NK-92 treated with Interleukin-12 subunit alpha and Interleukin-12 subunit beta, amount 100 ng/mL, for 24 hours (cell line): ENCODE results near the gene FEZF2.

Experiments used
- DNase-seq: peaks from one replicate; lab custom pipeline; 2025; lab: John Stamatoyannopoulos, UW

The FEZF2 gene

DNA sequence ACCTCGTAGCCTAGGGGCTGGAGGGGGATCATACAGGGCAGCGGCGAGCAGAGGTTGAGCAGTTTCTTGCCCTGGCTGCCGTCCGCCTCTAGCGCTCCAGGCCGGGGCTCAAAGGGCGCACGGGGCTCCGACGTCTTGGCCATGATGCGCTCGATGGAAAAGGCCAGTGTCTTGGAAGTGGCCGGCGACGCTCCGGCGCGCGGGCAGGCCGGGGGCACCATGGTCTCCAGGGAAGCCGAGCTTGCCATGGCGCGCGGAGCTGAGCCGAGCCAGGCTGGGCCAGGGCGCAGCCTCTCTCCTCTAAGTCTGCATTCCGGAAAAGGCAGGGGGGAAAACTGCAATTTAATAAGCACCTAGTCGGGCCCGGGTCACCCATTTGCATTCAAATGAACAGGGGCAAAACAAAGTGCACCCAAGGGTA is 719 bp downstream of the FEZF2 start:
- DNase-seq = no peak

DNA sequence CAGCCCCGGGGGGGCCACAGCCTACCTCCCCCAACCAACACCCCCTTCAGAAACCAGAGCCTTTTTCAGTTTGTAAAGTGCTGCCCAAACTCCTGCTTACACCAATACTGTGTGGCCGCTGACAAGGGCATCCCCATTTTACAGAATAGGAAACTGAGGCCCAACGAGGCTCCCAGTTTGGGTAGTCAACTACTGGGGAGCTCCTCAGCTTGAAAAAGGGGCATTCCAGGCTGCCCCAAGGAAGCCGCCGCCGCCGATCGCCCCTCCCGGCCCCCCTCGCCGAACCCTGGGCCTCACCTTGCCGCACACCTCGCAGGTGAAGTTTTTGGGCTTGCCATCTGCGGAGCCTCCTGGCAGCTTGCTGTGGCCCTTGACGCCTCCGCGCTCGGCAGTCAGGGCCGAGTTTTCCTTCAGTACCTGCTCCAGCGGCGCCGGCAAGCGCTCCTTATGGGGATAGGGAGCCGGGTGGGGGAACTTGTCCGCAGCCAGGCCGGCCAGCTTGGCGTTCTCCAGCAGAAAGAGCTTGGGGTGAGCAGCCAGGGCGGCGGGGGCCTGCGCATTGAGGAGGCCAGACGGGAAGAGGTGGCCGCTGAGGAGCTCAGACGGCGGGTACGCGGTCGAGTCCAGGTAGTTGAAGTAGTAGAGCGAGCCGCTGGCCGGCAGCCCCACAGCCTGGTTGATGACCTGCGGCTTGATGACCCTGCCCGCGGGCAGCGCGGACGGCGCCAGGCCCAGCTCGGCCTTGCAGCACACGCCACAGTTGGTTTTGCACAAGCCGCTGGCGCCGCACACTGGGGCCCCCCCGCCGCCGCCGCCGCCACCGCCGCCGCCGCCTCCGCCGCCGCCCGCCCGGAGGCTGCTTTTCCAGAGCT is 1.4 kb downstream of the FEZF2 start:
- no peak for DNase-seq

GRCh38 chr3:62370858-62371719 is 2.3 kb downstream of the FEZF2 start:
- DNase-seq = no peak

DNA sequence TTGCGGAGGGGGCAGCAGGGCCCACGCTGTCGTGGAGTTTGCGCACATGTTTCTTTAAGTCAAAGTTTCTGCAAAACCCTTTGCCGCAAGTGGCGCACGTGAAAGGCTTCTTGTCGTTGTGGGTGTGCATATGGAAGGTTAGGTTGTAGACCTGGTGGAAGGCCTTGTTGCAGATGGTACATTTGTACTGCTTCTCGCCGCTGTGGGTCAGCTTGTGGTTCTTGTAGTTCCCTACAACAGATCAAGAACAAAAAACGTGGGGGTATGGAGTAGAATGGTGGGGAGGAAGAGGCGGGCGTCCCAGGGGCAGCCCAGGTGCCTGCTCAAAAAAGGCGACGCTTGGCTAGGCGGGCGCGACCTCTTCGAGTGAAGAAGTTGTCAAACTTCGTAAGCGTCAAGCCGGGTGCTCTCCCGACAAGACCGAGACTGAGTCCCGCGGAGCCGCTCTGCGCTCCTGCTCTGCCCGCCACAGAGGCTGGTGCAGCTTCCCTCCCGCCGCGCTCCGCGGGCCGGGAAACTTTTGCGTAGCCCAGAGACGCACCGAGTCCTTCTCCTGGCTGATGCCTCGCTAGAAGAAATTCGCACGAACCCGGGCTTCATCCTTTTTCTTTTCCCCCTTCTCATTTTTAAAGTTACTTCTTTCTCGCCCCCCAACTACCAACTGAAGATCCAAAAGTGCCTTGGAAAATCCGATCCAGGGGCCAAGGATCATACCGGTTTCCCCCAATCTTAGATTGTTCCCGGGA is 3.1 kb downstream of the FEZF2 start:
- DNase-seq = no peak

GRCh38 chr3:62369476-62369743 is 3.9 kb downstream of the FEZF2 start:
- DNase-seq = no peak

DNA sequence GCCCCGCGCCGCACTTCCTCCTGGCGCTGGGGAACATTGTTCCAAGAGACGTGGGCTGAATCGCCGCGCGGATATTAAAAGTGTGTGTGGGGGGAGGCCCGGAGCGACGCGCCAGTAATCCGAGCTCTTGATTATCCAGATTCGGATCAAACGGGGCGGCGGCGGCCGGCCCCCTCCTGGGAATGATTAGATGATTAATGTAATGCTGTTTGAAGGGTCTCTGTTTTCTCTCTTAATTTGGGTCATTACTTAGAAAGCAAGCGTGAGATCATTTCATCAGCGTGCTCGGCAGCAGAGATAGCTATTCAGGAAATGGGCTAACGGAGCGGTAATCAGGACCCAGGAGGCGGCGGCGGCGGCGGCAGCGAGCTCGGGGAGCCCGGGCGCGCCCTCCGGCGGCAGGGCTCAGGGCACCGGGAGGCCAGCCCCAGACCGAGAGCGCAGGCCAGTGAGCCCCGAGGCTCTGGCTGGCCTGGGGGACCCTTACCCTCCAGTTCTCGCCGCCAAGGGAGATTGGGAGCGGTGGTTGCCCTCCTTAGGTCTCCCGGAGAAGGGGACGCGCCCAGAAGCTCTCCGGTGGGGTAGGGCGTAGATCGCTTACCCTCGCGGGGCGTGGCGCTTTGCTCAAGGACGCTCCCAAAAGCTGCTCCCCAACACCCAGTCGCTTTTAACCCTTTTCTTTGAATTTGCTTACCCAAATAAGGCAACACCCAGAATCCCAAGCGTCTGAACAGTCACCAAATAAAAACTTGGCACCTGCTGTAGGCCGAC is 4.5 kb downstream of the FEZF2 start:
- no peak for DNase-seq

- DNase-seq = no peak
These were observed 5.1 kb downstream of the FEZF2 start for GRCh38 chr3:62368290-62368704.

DNA sequence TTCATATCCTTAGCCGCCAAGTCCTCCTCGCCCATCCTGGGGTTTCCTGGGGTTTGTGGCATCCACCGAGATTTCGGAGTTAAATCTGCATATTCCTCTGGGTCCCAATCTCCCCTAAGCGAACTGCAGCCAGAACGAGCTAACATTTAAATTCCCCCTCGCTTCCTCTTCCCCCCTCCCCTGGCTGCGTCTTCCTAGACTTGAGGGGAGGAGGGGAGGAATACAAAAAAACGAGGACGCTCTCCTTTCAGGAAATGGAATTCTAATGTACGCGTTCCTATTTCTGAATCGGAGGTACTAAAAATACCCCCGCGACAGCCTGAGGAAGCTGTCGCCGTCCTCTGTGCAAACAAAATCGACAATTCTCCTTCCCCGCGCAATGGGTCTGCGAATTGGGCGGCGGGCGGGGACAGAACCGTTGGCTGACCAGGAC is 5.6 kb downstream of the FEZF2 start:
- no peak for DNase-seq

DNA sequence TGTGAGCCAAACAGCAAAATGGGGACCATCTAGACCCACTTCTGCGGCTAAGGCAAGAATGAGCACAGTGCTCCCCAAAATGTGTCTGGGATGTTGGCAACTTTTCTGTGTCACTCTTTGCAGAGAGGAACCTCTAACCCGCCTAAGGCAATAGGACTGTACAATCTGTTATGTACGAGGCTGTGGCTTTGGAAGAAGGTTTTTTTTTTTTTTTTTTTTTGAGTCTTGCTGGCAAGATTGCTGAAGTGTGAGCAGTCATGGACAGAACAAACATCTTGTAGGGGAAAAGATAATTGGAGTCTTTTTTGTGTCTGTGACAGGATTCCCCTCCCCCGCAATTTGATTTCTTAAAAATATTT is 7.2 kb downstream of the FEZF2 start:
- no peak for DNase-seq

- DNase-seq = no peak
These were observed 7.8 kb downstream of the FEZF2 start for GRCh38 chr3:62365391-62366125.

GRCh38 chr3:62364191-62364590 is 9.2 kb downstream of the FEZF2 start:
- no peak for DNase-seq

DNA sequence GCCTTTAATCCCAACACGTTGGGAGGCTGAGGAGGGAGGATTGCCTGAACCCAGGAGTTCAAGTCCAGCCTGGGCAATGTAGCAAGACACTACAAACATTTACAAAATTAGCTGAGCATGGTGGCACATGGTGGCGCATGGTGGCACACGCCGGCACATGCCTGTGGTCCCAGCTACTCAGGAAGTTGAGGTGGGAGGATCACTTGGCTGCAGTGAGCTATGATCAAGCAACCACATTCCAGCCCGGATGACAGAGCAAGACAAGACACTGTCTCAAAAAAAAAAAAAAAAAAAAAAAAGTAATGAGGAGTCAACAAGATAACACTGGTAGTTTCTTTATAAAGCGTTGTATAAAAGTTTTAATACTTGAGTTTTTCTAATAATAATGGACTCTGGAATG is 10.1 kb downstream of the FEZF2 start:
- no peak for DNase-seq

GRCh38 chr3:62361824-62362223 is 11.5 kb downstream of the FEZF2 start:
- DNase-seq = no peak

GRCh38 chr3:62361261-62361660 is 12.1 kb downstream of the FEZF2 start:
- DNase-seq = no peak

GRCh38 chr3:62359531-62359930 is 13.8 kb downstream of the FEZF2 start:
- DNase-seq = no peak

DNA sequence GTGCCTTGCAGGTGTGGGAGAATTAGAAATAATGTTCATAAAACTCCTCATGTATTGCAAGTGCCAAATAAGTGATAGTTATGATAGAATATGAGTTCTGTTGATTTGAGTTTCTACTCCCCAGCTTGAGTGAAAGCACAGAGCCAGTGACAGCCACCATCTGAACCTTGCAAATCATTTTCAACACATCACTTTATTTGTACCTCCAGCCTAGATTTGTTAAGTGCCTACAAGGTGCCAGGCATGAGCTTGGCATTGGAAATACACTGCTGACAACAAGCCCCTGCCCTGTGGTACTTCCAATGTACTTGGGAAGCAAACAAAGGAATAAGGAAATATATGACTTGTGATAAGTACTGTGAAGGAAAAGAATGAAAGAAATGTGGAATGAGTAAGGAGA is 17.0 kb downstream of the FEZF2 start:
- DNase-seq = no peak

DNA sequence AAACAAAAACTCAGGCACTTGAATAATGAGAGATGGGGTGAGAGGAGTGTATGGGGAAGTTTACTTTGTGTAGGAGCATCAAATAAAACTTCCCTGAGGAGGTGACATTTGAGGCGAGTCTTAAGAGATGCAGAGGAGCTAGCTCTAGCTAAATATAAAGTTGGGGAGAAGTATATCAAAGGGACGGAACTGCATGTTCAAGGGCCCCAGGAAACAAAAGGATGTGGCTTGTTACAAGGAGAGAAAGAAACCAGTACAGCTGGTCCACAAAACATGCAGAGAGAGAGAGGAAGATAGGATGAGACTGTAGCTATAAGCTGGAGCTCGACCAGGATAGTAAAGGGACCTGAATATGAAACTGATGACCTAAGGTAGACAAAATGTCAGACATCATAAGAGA is 17.6 kb downstream of the FEZF2 start:
- no peak for DNase-seq

DNA sequence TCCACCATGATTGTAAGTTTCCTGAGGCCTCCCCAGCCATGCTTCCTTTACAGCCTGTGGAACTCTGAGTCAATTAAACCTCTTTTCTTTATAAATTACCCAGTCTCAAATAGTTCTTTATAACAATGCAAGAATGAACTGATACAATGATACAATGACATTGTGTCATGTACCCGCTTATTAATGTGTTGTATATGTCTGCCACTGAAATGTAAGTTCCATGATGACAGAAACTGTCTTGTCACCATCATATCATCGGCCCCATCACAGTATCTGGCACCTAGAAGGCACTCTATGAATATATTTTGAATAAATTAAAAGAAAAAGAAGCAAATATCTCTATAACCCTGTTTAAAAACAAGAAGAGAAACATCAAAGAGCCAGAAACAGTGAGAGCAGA is 29.6 kb downstream of the FEZF2 start:
- no peak for DNase-seq

GRCh38 chr3:62335196-62335595 is 38.2 kb downstream of the FEZF2 start:
- no peak for DNase-seq

DNA sequence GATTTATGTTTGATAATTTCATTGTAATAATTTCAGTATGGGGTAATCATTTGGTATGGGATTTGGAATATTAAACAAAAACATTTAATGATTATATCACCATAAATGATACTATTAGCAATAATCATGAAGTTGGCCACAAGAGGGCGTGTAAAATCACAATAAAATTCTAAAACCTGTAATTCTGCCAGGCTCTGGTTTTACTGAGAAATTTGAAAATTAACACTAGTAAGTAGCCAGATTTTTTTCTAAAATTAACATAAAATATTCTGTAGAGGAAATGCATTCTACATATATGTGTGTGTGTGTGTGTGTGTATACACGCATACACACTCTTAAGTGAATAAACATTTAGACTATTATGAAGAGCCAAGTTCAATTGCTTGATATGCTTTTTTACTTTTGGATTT is 40.5 kb downstream of the FEZF2 start:
- no peak for DNase-seq

DNA sequence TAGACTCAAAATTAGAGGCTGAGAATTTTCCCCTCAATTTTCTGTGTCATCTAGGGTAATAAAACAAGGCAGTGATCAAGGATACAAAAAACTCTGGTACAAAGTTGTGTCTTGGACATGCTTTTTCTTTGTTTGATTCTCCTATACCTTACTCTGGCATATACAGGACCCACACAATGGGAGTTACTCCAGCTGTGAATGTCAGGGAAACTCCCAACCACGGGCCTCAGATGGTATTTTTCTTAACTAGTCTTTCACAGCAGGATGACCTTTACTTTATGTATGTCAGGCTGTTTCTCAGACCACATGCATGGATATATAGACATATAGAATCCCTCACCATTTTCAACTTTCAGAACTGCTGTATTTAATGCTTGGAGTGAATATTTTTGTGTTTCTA is 41.3 kb downstream of the FEZF2 start:
- no peak for DNase-seq
